Sigmoid colon (tissue), 7 donors: Measurements from ENCODE around the gene ASIC5. TPM values are rescaled to one million over a fixed set of nuclear protein-coding genes. Genes with fewer than 3 reads are reported as not detected.

Experiments used
- DNase-seq: peaks from one replicate; pipeline ENCODE4 v3.0.0-alpha.2; 2019
- H3K27ac ChIP-seq, 4 donors: fragments of 200-600 bp; sonication (generic); one replicate each; pipeline ENCODE4 v1.5.1; 2016 to 2019; ENCODE audit warnings: mild to moderate bottlenecking in 1 of 4
- H3K27me3 ChIP-seq, 3 donors: fragments of 200-600 bp; sonication (generic); one replicate each; pipeline ENCODE4 v1.5.1; 2019; ENCODE audit warnings: mild to moderate bottlenecking in 1 of 3
- H3K36me3 ChIP-seq, 4 donors: fragments of 200-600 bp; sonication (generic); one replicate each; pipeline ENCODE4 v1.5.1; 2016 to 2019
- H3K4me1 ChIP-seq, 4 donors: fragments of 200-600 bp; sonication (generic); one replicate each; pipeline ENCODE4 v1.5.1; 2017 to 2019
- H3K4me3 ChIP-seq, 4 donors: fragments of 200-600 bp; sonication (generic); one replicate each; pipeline ENCODE4 v1.5.1; 2017 to 2019; ENCODE audit warnings: mild to moderate bottlenecking in 2 of 4, moderate library complexity in 1 of 4
- H3K9me3 ChIP-seq, 4 donors: fragments of 200-600 bp in 3 of 4; sonication (generic) in 3 of 4; one replicate each; pipeline versions ENCODE4 v1.5.1 to v1.6.1; 2013 to 2019
- EP300 ChIP-seq, 4 donors: sonication (generic); formaldehyde crosslinking; IDR thresholded peaks; one replicate each; pipeline ENCODE4 v1.6.1; 2017; ENCODE audit warnings: antibody characterized with exemption in 4 of 4
- POLR2A ChIP-seq, 2 donors: fragments of 450-650 bp; IDR thresholded peaks; one replicate each; pipeline ENCODE4 v1.6.1; 2016; ENCODE audit warnings: antibody characterized with exemption in 2 of 2, mild to moderate bottlenecking in 2 of 2, moderate library complexity in 2 of 2
- POLR2AphosphoS5 ChIP-seq, 4 donors: sonication (generic); formaldehyde crosslinking; IDR thresholded peaks; one replicate each; pipeline ENCODE4 v1.6.1; 2017; ENCODE audit warnings: antibody characterized with exemption in 4 of 4
- WGBS, 2 donors: extraction: QIAGEN DNeasy Blood & Tissue Kit; methylation state at CpG; one replicate each; pipeline ENCODE4 v1.1.7; 2013; 5-methylcytosine and 5-hydroxymethylcytosine counted together
- intact Hi-C: fragments of 100-400 bp; cut with DNase I; formaldehyde crosslinking; loops from one replicate; pipeline ENCODE4 v1.15.1; 2023
- polyA plus RNA-seq, 3 donors: library from polyadenylated mRNA; stranded (reverse); fragments of 200-250 nt; gene quantifications; one replicate each; pipeline ENCODE4 v1.2.3, GENCODE V29; 2013
- total RNA-seq, 4 donors: library from RNA; depleted of rRNA; stranded (reverse); fragments of >200 nt; gene quantifications; one replicate each; pipeline ENCODE4 v1.1.0, GENCODE V29; 2016
- TF ChIP-seq, protein P1 (sequence below), 4 experiments: fragments of 450-650 bp in 3 of 4; fragments of 200-600 bp in 1 of 4; IDR thresholded peaks; one replicate each; pipeline ENCODE4 v1.5.1; 2016 to 2019; ENCODE audit warnings: antibody characterized with exemption in 4 of 4, mild to moderate bottlenecking in 3 of 4, moderate library complexity in 2 of 4
- donor health status: healthy with polysubstance abuse.
- donor health status: Bipolar disorder and iron deficiency.
- donor health status: healthy.

The ASIC5 gene
- total and polyA plus RNA-seq, 7 donors: not detected

DNA sequence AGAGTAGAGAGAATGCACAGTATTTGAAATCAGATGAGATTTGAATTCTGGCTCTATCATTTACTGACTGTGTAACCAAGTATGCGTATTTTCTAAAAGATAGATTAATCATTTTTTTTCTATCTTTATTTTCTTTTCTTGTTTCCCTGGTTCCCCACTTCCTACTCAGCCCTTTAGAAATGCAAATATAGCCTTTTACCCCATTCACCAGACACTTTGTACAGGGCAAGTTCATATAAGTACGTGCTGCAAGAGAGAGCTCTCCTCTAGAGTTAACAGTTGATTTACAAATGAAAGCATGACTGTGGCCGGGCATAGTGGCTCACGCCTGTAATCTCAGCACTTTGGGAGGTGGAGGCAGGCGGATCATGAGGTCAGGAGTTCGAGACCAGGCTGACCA lies 19.6 kb upstream of the ASIC5 start:
- no peak for DNase-seq
- TF ChIP-seq, protein P1, sequence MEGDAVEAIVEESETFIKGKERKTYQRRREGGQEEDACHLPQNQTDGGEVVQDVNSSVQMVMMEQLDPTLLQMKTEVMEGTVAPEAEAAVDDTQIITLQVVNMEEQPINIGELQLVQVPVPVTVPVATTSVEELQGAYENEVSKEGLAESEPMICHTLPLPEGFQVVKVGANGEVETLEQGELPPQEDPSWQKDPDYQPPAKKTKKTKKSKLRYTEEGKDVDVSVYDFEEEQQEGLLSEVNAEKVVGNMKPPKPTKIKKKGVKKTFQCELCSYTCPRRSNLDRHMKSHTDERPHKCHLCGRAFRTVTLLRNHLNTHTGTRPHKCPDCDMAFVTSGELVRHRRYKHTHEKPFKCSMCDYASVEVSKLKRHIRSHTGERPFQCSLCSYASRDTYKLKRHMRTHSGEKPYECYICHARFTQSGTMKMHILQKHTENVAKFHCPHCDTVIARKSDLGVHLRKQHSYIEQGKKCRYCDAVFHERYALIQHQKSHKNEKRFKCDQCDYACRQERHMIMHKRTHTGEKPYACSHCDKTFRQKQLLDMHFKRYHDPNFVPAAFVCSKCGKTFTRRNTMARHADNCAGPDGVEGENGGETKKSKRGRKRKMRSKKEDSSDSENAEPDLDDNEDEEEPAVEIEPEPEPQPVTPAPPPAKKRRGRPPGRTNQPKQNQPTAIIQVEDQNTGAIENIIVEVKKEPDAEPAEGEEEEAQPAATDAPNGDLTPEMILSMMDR (IDR thresholded peaks at IDR 0.05): no peak
- TF ChIP-seq EP300 (IDR thresholded peaks at IDR 0.05): no peak
- no peak for TF ChIP-seq POLR2A (IDR thresholded peaks at IDR 0.05)
- TF ChIP-seq POLR2AphosphoS5 (IDR thresholded peaks at IDR 0.05): no peak
- no peaks in the 10 kb centered on the region for H3K4me1 ChIP-seq
- 53 to 69% methylated on average over 6 of the region's 6 CpGs for WGBS, 2 donors
- no peak overlapping the region for H3K27ac ChIP-seq
- no peaks in the 10 kb centered on the region for H3K36me3 ChIP-seq
- no peak overlapping the region for H3K4me3 ChIP-seq
- peaks cover 0 to 3% (median 0%) of the 10 kb centered on the region in 4 donors for H3K9me3 ChIP-seq
- intact Hi-C loops: no loop called here
- H3K27me3 ChIP-seq: no peaks in the 10 kb centered on the region

DNA sequence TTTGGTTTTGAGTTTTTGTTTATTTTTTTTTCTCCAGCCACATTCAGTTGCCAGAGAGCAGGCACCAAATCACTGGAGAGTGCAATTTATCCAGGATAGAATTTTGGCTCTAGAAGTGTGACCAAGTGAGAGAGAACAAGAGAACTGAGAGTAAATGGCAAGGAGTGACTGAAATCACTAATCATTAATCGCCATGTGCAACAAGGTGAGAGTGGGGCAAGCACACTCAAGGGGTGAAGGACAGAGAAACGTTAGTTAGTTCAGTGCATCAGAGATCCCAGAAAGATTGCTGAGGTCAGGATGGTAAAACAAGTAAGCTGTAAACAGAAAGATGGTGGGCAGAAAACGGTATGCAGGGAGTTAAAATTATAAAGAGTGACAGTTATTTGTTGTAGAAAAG lies 17.8 kb upstream of the ASIC5 start:
- no peaks in the 10 kb centered on the region for H3K9me3 ChIP-seq
- TF ChIP-seq POLR2AphosphoS5 (IDR thresholded peaks at IDR 0.05) (no peak), POLR2A (IDR thresholded peaks at IDR 0.05) (no peak), EP300 (IDR thresholded peaks at IDR 0.05) (no peak)
- TF ChIP-seq, protein P1 (IDR thresholded peaks at IDR 0.05): no peak
- intact Hi-C loops: no loop called here
- no peaks in the 10 kb centered on the region for H3K36me3 ChIP-seq
- H3K4me1 ChIP-seq: no peaks in the 10 kb centered on the region
- H3K4me3 ChIP-seq: no peak overlapping the region
- H3K27ac ChIP-seq: no peak overlapping the region
- 64 to 78% methylated on average over 3 of the region's 3 CpGs for WGBS, 2 donors
- no peak for DNase-seq
- no peaks in the 10 kb centered on the region for H3K27me3 ChIP-seq

DNA sequence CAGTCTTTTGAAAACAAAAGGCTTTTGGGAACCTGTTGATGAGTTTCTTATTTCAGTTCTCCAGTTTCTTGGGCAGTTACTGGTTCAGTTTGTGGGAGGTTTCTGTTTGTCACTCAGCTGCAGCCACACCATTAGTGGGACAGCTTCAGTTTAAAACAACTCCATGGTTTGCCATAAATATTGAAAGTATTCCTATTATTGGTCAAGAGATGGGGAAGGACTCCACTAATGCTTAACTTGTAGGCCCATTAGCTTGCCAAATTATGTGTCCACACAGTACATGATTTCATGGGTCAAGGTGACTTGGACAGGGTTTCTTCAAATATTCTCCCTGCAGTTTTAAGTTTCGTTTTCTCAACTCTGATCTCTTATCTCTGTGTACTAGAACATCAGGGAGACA lies 15.5 kb upstream of the ASIC5 start:
- DNase-seq: no peak
- WGBS, 2 donors: 44 to 77% methylated on average over 1 of the region's 1 CpG
- H3K27ac ChIP-seq: no peak overlapping the region

DNA sequence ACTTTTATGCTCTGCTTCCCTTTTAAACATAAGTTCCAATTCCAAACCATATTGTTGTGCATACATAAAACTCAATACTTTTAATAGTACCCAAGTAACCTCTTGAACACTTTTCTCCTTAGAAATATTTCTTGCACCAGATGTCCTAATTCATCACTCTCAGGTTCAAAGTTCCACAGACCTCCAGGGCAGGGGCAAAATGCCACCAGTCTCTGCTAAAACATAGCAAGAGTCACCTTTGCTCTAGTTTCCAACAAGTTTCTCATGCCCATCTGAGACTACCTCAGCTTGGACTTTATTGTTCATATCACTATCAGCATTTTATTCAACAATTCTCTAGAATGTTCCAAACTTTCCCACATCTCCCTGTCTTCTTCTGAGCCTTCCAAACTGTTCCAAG lies 13.7 kb upstream of the ASIC5 start:
- Histone ChIP-seq H3K27me3 (no peaks in the 10 kb centered on the region), H3K36me3 (no peaks in the 10 kb centered on the region), H3K27ac (no peak overlapping the region), H3K4me3 (no peak overlapping the region), H3K4me1 (no peaks in the 10 kb centered on the region), H3K9me3 (no peaks in the 10 kb centered on the region)
- no peak for TF ChIP-seq POLR2A (IDR thresholded peaks at IDR 0.05)
- TF ChIP-seq, protein P1 (IDR thresholded peaks at IDR 0.05): no peak
- TF ChIP-seq POLR2AphosphoS5 (IDR thresholded peaks at IDR 0.05): no peak
- TF ChIP-seq EP300 (IDR thresholded peaks at IDR 0.05): no peak
- no peak for DNase-seq
- intact Hi-C loops: no loop called here

More for the DNA sequence above, 15.5 kb upstream of the ASIC5 start:
- Histone ChIP-seq H3K9me3 (no peaks in the 10 kb centered on the region), H3K4me1 (no peaks in the 10 kb centered on the region), H3K36me3 (no peaks in the 10 kb centered on the region), H3K4me3 (no peak overlapping the region), H3K27me3 (no peaks in the 10 kb centered on the region)
- TF ChIP-seq POLR2A (IDR thresholded peaks at IDR 0.05) (no peak), EP300 (IDR thresholded peaks at IDR 0.05) (no peak), POLR2AphosphoS5 (IDR thresholded peaks at IDR 0.05) (no peak)
- TF ChIP-seq, protein P1 (IDR thresholded peaks at IDR 0.05): no peak
- intact Hi-C loops: no loop called here

DNA sequence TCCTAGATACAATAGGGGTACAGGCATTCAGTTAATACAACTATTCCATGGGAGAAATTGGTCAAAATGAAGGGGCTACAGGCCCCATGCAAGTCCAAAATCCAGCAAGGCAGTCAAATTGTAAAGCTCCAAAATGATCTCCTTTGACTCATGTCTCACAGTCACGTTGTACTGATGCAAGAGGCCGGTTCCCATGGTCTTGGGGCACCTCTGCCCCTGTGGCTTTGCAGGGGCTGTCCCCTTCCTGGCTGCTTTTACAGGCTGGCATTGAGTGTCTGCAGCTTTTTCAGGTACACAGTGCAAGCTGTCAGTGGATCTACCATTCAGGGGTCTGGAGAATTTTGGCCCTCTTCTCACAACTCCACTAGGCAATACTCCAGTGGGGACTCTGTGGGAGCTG lies 12.5 kb upstream of the ASIC5 start:
- no peaks in the 10 kb centered on the region for H3K27me3 ChIP-seq
- H3K27ac ChIP-seq: no peak overlapping the region
- H3K4me1 ChIP-seq: no peaks in the 10 kb centered on the region
- intact Hi-C loops: no loop called here
- H3K4me3 ChIP-seq: no peak overlapping the region
- no peaks in the 10 kb centered on the region for H3K9me3 ChIP-seq
- no peak for DNase-seq
- WGBS, 2 donors: 20 to 36% methylated on average over 2 of the region's 2 CpGs
- no peaks in the 10 kb centered on the region for H3K36me3 ChIP-seq
- TF ChIP-seq POLR2A (IDR thresholded peaks at IDR 0.05) (no peak), POLR2AphosphoS5 (IDR thresholded peaks at IDR 0.05) (no peak), EP300 (IDR thresholded peaks at IDR 0.05) (no peak)
- TF ChIP-seq, protein P1 (IDR thresholded peaks at IDR 0.05): no peak
